Measurements from ENCODE around the gene ANKK1. TPM values are rescaled to one million over a fixed set of nuclear protein-coding genes. Genes with fewer than 3 reads are reported as not detected.

The ANKK1 gene
- 0.11 and 0.16 TPM in 2 replicates for total RNA-seq (2022)
- percentile 30 among the genes with signal in this experiment for Bru-seq, nascent RNA
- BruChase-seq, experiment 1, labeled RNA remaining after a 2-hour chase: percentile 24 among the genes with signal in this experiment
- BruChase-seq, experiment 2, labeled RNA remaining after a 6-hour chase: percentile 23 among the genes with signal in this experiment
- long read RNA-seq: 0 reads

GRCh38 chr11:113387605-113388211 lies at the start of gene ANKK1:
Gene ANKK1, plus strand, starts transcription at chr11:113387779. Its CDS starts 106 bp downstream, at chr11:113387885.
- intact Hi-C loops (cut with micrococcal nuclease; ENCODE audit: unreplicated experiment): no loop called here
- Mint-ChIP-seq H3K9me3 (ENCODE audit: unreplicated experiment) (no peaks in the 10 kb centered on the region), H3K4me3 (ENCODE audit: unreplicated experiment) (no peak within 1 kb of the TSS), H3K27me3 (ENCODE audit: insufficient read depth, unreplicated experiment) (no peaks in the 10 kb centered on the region), H3K27ac (ENCODE audit: unreplicated experiment) (no peak within 1 kb of the TSS), H3K36me3 (ENCODE audit: insufficient read depth, unreplicated experiment) (no peaks in the 10 kb centered on the region), H3K4me1 (ENCODE audit: low read depth, unreplicated experiment) (no peaks in the 10 kb centered on the region)
- DNase-seq: peak in 1 of 2 experiments; percentile 49
- H3K27me3 ChIP-seq (replicated peaks; ENCODE audit: control insufficient read depth, insufficient read depth, low read length): no peaks in the 10 kb centered on the region; the same call in 1 of the 2 replicates
- peak within 1 kb of the TSS; percentile 27 for H3K4me3 ChIP-seq (ENCODE audit: low read depth, low read length)
- TF ChIP-seq CTCF (IDR thresholded peaks at IDR 0.05; ENCODE audit: insufficient read depth in 1 of 2, low read depth in 1 of 2, low read length in 1 of 2, severe bottlenecking in 1 of 2, unreplicated experiment in 1 of 2): peak; percentile 43 to 61
- ChIA-PET POLR2A (no interaction called here), CTCF (interaction anchor here (1.0 to 1.9 kb wide), 2 partner anchors 11 to 343 kb away, joined by 3 to 4 read pairs; no protein-coding TSS in a partner anchor)
- H3K9me3 ChIP-seq: no peaks in the 10 kb centered on the region
- peaks cover 15% of the 10 kb centered on the region for H3K4me1 ChIP-seq
- no peaks in the 10 kb centered on the region for H3K36me3 ChIP-seq (ENCODE audit: control insufficient read depth, insufficient read depth, low read length)
- BruUV-seq (replicated peaks): no TSS peak

DNA sequence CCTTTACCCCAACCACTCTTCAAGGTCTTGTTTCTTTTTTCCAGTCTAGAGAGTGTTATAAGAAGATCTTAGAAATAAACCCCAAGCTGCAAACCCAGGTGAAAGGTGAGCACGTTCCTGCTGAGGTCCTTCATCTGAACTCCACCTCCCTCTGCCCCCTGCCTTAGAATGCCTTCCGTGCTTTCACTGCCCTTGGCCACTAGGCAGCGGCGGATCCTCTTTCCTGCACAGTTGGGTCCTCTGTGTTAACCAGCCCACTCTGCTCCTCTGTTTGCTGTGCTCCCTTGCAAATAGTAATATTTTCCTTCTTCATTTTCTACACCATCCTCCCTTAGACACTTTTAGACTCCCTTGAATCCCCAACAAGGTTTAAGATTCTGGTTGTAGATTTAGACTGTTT lies 48.8 kb upstream of the ANKK1 start:
- DNase-seq: peak in 1 of 2 experiments; percentile 40
- H3K27me3 ChIP-seq (replicated peaks; ENCODE audit: control insufficient read depth, insufficient read depth, low read length): no peaks in the 10 kb centered on the region
- intact Hi-C loops (cut with micrococcal nuclease; ENCODE audit: unreplicated experiment): loop anchor here (1.0 kb wide), 1 partner anchor 393 kb away; no protein-coding TSS in a partner anchor
- TF ChIP-seq CTCF (IDR thresholded peaks at IDR 0.05; ENCODE audit: insufficient read depth in 1 of 2, low read depth in 1 of 2, low read length in 1 of 2, severe bottlenecking in 1 of 2, unreplicated experiment in 1 of 2): peak in 1 of 2 experiments; percentile 15
- peaks cover 4% of the 10 kb centered on the region; the same call in 1 of the 2 replicates for H3K4me1 ChIP-seq
- Mint-ChIP-seq H3K36me3 (ENCODE audit: insufficient read depth, unreplicated experiment) (no peaks in the 10 kb centered on the region), H3K27ac (ENCODE audit: unreplicated experiment) (no peak overlapping the region), H3K4me1 (ENCODE audit: low read depth, unreplicated experiment) (peaks cover 11% of the 10 kb centered on the region), H3K27me3 (ENCODE audit: insufficient read depth, unreplicated experiment) (no peaks in the 10 kb centered on the region), H3K9me3 (ENCODE audit: unreplicated experiment) (peaks cover 10% of the 10 kb centered on the region), H3K4me3 (ENCODE audit: unreplicated experiment) (no peak overlapping the region)
- no TSS peak for BruUV-seq (replicated peaks)
- H3K4me3 ChIP-seq (ENCODE audit: low read depth, low read length): no peak overlapping the region
- ChIA-PET CTCF (no interaction called here), POLR2A (no interaction called here)
- peaks cover 16% of the 10 kb centered on the region for H3K9me3 ChIP-seq
- 0 out of 2 replicates have a peak, but pooled peaks cover 2% of the 10 kb centered on the region for H3K36me3 ChIP-seq (ENCODE audit: control insufficient read depth, insufficient read depth, low read length)

DNA sequence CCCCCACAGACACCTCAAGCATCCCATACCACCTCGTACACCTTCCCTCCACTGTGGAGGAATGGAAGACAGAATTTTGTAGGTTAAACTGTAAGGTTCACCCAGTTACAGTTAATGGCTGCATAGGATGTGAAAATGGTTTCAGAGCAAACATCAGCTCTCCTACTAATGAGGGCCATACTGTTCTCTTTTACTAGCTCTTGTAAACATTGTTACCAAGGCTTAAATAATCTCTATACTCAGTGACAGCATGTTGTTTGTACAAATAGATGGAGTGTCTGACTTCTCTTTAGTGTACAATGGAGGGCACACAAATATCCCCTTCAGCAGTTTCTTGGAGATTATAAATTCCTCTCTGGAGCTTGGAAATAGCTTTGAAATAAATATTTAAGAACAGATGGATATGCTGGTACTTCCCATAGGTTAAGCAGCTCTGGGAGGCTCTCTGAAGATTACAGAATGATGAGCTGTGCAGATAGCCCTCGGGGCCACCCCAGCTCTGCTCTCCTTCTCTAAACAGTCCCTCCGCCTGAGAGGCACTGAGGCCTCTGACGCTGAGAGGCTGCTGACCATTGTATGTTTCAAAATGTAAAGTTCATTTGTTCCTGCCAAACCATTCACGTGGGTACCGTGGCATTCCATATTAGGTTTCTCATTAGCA lies 47.5 kb upstream of the ANKK1 start:
- H3K36me3 Mint-ChIP-seq (ENCODE audit: insufficient read depth, unreplicated experiment): no peaks in the 10 kb centered on the region
- Histone ChIP-seq H3K36me3 (ENCODE audit: control insufficient read depth, insufficient read depth, low read length) (0 out of 2 replicates have a peak, but pooled peaks cover 2% of the 10 kb centered on the region), H3K27me3 (replicated peaks; ENCODE audit: control insufficient read depth, insufficient read depth, low read length) (no peaks in the 10 kb centered on the region), H3K9me3 (peaks cover 16% of the 10 kb centered on the region), H3K4me3 (ENCODE audit: low read depth, low read length) (no peak overlapping the region), H3K4me1 (peaks cover 4% of the 10 kb centered on the region; the same call in 1 of the 2 replicates)
- no peak overlapping the region for H3K27ac Mint-ChIP-seq (ENCODE audit: unreplicated experiment)
- peaks cover 11% of the 10 kb centered on the region for H3K4me1 Mint-ChIP-seq (ENCODE audit: low read depth, unreplicated experiment)
- TF ChIP-seq CTCF (IDR thresholded peaks at IDR 0.05; ENCODE audit: insufficient read depth in 1 of 2, low read depth in 1 of 2, low read length in 1 of 2, severe bottlenecking in 1 of 2, unreplicated experiment in 1 of 2): no peak
- H3K4me3 Mint-ChIP-seq (ENCODE audit: unreplicated experiment): no peak overlapping the region
- ChIA-PET POLR2A (interaction anchor here (0.6 kb wide), 1 partner anchor 25 kb away, joined by 5 read pairs; the partner anchor contains the start of gene TTC12), CTCF (no interaction called here)
- no peaks in the 10 kb centered on the region for H3K27me3 Mint-ChIP-seq (ENCODE audit: insufficient read depth, unreplicated experiment)
- BruUV-seq (replicated peaks): no TSS peak
- intact Hi-C loops (cut with micrococcal nuclease; ENCODE audit: unreplicated experiment): no loop called here
- no peak for DNase-seq
- H3K9me3 Mint-ChIP-seq (ENCODE audit: unreplicated experiment): peaks cover 10% of the 10 kb centered on the region
